SH-SY5Y (cell line): Measurements from ENCODE around the gene IL19.

Source experiments
- GATA2 ChIP-seq: IDR thresholded peaks from 2 replicates; pipeline ENCODE4 v1.6.1; 2011; ENCODE audit warnings: mild to moderate bottlenecking, low read depth, low read length
- GATA3 ChIP-seq: IDR thresholded peaks from 2 replicates; pipeline ENCODE4 v1.6.1; 2011; ENCODE audit warnings: low read depth, mild to moderate bottlenecking, low read length, moderate library complexity

DNA sequence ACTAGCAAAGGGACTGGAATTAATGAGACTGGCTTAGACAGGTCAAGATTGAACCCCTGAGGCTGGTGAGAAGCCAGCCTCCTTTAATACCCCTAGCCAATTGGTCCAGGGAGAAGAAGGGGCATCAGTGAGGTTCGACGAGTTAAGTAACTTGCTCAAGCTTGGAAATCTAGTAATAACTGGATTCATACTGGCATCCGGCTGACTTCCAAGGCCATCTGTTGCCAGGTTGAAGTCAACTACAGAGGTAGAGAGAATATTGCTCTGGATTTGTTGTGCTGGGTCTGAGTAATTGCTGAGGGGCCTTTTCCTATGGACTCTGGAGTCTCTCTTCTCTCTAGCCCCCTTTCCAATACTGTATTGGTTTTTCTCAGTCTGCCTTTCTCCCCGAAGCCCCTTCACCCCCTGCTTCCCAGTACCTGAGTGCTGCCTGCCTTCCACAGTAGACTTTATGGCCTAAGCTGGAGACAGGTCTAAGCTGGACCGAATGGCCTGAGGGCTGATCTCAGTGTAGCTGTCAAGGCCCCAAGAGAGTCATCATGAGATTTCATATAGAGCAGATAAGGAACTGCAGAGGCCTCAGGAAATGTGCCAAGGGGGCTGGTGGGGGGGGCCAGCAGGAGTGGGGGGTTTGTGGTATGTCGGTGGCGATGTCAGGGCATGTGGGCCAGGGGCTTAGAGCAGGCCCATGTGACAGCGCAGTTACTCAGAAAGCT lies 42.4 kb upstream of the IL19 start:
- TF ChIP-seq GATA2, result no peak
- TF ChIP-seq GATA3, result no peak
